ENCODE measurements around the gene PRPF40B.

The PRPF40B gene

DNA sequence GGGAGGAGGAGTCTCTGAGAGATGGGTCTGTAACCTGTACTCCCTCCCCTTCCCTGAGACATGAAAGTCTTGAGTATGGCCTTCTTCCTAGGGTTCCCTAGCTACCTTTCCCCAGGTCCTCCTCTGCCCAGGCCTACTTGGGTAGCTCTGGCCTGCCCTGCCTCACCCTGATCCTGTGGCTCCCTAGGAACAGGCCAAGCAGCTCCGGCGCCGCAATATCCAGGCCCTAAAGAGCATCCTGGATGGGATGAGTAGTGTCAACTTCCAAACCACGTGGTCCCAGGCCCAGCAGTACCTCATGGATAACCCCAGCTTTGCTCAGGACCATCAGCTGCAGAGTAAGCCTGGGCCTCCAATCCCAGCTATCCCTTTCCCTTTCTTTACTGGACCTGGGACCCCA, 12.3 kb downstream of the PRPF40B start:
- DNase-seq (ENCODE audit: low read depth, low spot score): no peak

DNA sequence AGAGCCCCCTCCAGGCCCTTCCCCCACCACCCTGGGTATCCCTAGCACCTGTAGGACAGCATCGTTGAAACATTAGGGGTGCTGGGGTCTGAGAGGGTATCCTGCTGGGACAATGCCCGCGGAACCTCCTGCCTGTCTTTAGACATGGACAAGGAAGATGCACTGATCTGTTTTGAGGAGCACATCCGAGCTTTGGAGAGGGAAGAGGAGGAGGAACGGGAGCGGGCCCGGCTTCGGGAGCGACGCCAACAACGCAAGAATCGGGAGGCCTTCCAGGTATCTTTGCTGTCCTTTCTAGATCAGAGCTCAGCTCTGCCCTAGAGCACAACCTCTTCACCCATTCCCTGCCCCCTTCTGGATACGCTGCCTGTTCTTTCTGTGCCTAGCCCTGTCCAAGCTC, 13.2 kb downstream of the PRPF40B start:
- DNase-seq (ENCODE audit: low read depth, low spot score): no peak

DNA sequence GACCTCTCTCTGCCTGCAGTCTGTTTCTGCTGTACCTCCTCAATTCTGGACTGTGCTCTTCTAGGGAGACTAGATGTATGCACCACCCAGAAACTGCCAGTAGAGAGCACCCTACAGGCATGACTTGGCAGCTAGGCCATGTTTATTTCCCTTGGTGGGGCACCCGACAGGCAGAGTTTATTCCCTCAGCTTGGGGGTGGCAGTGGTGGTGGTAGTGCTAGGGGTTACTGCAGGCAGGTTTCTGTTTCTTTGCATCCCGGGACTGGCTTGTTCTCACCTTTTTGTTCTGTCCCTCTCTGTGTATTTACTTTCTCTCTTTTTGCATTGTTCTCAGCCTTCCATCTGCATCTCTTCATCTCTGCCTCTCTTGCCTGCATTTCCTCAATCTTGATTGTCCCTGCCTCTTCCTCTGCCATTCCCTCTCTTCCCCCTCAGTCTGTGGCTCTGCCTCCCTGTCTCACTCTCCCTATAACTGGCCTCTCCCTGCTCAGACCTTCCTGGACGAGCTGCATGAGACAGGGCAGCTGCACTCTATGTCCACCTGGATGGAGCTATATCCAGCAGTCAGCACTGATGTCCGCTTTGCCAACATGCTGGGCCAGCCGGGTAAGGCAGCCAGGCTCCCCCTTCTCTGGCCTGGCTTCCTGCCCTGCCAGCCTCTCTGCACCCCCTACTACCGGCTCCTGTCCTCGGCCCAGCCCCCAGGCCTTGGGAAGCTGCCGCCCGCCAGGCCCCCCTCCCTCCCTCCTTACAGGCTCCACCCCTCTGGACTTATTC, 13.8 kb downstream of the PRPF40B start:
- DNase-seq (ENCODE audit: low read depth, low spot score): peak; percentile 27

DNA sequence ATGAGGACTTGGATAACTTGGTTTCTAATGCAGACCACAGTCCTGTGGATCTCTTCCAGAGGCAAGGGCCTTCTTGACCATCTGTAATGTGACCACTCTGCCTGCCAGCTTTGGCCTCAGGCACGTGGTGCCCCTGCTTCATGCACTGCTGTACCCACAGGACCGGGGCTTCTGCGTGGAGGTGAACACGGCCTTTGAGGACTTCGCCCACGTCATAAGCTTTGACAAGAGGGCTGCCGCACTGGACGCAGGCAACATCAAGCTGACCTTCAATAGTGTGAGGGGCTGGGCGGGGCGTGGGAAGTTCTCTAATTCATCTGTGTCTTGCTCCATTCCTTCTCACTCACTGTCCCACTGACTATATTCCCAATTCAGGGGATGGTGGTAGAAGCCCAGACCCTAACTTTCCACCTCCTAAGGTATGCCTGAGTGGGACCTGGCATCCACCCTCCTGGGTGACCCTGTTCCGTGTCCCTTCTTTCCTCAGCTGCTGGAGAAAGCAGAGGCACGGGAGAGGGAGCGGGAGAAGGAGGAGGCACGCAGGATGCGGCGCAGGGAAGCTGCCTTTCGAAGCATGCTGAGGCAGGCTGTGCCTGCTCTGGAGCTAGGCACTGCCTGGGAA, 18.5 kb downstream of the PRPF40B start:
- no peak for DNase-seq (ENCODE audit: low read depth, low spot score)

DNA sequence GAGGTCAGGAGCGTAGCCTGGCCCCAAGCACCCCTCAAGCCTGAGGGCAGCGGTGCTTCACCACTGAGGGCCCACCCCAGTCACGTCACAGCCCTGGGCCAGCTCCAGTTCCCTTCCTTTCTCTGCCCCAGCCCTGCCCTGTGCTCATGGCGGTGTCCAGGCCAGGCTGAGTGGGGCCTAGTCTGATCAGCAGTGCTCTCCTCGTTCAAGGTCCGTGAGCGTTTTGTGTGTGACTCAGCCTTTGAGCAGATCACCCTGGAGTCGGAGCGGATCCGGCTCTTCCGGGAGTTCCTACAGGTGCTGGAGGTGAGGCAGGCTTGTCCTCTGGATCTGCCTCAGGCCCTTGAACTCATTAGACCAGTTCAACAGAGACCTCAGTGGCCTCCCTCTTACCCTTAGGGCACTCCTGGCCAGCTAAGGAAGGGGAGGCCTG, 19.0 kb downstream of the PRPF40B start:
- no peak for DNase-seq (ENCODE audit: low read depth, low spot score)

DNA sequence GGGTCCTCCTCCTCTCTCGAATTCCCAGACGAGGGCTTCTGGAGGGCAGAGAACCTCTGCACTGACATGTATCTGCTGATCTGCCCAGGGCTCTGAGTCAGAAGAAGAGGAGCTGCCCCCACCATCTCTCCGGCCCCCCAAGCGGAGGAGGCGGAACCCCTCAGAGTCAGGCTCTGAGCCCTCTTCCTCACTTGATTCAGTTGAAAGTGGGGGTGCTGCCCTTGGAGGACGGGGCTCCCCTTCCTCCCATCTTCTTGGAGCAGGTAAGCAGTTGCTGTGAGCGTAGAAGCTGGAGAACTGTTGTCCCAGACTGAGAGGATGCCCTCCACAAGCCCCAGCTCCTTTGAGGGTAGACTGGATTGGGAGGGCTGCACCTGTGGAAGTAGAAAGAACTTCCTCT, 19.8 kb downstream of the PRPF40B start:
- DNase-seq (ENCODE audit: low read depth, low spot score): no peak

DNA sequence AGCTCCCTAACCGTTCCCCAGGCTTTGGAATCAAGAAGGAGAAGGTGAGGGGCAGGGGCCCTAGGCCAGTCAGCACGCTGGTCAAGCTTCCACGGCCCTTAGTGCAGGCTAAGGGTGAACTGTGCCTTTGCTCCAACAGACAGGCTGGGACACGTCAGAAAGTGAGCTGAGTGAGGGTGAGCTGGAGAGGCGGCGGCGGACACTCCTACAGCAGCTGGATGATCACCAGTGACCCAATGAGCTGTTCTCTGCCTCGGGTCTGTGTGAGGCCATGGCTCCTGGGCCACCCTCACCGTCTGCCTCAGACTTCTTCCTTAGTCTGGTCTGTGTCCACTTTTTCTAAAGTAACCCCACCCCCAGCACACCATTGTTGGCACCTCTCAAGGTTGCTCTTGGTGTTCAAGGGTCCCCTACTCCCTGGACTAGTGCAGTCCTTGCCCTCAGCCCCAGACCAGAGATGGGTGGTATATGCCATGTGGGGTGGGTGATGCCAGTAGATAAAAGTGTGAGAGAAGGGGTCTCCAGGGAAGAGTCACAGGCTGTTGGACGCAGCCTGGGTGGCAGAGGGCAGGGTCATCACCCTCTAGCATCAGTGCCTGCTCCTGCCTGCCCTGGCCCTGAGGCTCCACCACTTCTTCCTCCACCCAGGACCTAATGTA, 20.7 kb downstream of the PRPF40B start:
- DNase-seq (ENCODE audit: low read depth, low spot score): no peak

DNA sequence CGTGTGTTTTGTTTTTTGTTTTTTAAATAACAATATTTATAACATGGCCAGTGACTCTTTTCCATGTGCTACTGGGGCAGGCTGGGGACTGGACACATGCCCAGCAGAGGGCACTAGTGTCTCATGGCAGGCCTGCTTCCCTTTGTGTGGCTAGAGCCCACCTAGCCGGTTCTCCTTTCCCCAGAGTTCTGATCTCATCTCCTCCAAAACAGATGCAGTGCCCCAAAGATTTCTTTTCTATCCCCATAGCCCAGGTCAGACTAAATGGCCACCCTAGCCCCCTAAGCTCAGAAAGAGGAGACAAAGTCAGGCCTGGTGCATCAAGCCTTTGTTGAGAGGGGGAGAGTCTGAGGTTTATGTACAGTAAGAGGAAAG, 21.2 kb downstream of the PRPF40B start:
- peak; percentile 68 for DNase-seq (ENCODE audit: low read depth, low spot score)

DNA sequence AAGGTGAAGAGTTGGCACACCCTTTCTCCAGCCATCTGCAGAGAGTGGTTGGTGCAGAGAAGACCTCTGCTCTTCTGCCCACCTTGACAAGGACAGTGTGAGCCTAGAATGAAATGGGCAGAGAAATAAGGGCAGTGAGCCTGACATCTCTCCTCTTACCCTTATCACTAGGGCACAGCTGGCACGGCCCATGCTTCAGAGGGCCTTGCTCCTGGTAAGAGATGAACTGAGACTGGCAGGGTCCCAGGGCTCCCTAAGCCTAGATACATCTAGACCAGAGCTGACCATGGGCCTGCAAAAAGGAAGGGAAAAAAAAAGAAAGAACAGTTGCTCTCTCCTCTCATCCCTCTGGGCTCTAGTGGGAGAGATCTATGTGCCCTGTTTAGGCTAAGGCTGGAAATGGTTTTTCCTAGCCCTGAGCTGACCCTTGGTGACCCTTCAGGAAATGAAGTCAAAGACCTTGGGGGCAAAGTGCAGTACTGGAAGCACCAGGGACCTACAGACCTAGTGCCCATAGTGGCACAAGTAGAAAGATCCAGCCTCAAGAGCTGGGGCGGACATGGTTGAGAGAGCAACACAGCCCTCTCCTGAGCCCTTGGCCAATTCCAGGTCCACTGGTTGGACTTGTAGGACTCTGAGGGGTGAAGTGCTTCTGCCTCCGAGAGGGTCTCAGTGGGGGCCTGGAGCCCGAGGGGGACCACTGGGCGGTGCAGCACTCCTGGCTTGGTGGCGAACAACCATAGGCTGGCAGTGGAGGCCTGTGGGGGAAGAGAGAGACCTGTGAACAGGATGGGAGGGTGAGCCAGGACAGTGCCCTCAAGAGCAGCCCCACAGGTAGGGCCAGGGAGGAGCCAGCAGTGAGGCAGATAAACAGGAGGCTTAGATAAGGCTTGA, 22.0 kb downstream of the PRPF40B start:
- no peak for DNase-seq (ENCODE audit: low read depth, low spot score)

DNA sequence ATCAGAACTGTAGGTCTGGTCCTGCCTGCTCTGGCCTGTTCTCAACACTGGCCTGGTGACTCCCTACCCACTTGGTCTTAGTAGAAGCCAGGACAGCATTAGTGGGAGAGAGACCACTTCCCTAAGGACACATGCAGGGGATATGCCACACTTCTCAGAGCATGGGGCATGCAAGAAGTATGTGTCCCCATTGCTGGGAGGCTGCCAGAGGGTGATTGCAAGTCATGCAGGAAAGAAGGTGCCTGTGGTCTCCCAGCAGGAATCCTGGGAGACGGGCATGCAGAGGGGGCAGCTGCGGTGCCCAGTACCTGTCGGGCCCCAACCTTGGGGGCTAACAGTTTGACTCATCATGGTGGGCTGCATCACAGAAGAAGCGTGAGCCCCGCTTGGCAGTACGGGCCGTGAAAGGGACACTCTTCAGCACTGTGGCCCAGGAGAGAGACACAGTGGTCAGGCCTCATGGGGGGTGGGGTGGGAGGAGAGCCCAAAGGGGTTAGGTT, 23.0 kb downstream of the PRPF40B start:
- no peak for DNase-seq (ENCODE audit: low read depth, low spot score)

DNA sequence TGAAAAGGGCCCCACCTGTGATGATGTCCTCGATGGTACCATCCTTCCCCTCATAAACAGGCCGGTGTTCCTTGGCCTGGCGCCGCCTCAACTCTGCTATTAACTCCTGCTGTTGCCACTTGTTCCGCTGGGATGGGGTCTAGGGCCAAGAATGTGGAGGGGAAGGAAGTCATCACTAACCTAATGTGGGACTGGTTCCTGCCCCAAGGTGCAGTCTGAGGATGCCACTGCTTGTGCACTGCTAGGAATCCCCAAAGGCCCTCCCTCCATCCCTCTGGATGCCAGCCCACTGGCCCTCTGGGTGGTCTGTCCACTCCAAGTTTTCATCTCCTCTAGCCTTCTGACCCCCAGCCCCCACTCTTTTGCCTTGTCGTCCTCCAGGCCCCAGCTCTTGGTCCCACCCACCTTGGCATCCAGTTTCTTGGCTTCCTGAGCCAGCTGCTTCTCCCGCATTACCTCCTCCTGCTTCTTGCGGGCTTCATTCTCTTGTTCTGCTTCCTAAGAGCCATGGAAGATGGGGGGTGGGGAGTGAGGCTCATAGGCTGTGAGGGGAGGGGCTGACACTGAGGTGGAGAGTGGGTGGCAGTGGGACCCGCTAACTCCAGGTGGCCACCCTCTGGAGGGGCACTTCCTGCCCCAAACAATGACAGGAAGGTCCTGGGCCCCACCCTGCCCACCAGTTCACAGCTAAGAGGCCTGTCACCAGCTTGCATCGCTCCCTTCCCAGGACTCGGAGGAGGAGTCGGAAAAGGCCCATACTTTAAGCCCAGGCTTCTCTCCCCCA, 23.7 kb downstream of the PRPF40B start:
- no peak for DNase-seq (ENCODE audit: low read depth, low spot score)

DNA sequence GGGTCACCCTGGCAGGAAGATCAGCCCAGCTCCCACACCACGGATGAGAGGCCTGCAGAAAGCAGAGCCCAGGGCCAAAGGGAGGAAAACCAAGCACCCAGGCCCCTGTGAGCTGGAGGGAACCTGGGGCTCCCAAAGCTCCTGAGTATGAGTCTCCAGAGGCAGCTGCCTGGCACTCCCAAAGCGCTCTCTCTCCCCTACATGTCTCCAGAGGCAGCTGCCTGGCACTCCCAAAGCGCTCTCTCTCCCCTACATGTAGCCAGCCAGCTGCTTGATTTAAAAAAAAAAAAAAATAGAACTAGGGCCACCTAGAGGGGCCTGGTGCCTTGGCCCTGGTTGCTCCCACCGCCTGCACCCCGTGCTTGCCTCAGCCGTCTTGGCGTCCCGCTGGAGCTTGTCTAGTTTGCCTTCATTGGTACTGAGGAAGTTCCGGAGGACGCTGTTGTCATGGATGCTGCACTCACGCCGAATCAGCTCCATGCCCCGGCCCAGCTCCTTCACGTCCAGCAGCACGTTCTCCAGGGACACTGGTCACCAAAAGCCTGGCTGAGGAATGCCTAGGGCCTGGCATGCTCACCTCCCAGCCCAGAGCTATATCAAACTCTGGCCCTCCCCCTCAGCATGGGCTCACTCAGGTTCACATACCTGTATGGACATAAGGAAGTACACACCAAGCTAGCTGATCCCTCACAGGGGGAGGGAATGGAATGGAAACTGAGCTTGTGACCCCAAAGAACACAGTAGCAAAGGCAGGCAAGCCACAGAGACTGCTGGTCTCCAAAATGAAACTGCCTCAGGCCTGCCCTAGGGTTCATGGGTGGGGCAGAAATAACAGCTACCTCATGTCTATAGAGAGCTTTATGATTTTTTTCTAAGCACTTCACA, 24.7 kb downstream of the PRPF40B start:
- no peak for DNase-seq (ENCODE audit: low read depth, low spot score)

DNA sequence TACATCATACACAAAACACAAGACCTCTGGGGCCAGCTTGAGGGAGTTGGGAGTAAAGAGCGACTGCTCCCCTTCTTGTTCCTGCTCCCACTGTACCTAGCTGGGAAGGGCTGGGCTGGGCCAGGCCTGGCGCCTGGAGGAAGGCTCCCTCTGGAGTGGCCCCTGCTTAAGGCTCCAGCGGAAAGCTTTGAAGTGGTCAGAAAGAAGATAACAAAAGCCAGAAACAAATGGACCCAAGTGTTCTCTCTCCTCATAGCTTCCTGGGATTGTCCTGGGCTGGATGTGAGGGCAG, 25.3 kb downstream of the PRPF40B start:
- DNase-seq (ENCODE audit: low read depth, low spot score): no peak

DNA sequence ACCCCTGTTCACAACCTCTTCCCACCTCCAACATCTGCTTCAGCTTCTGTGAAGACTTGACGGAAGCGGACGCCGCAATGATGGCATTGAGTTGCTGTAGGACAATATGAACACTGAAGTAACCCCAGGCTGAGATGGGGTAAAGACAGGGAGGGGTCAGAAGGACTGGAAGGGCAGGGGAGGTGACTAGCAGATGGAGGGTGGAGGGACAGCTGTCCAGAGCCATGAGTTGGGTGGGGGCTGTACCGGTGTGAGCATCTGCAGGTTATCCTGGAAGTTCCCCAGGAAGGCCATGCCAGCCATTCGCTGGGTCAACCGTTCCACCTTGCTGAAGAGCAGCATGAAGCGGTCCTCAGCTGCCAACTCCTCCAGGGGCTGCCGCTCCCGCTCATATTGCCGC, 26.1 kb downstream of the PRPF40B start:
- DNase-seq (ENCODE audit: low read depth, low spot score): no peak

DNA sequence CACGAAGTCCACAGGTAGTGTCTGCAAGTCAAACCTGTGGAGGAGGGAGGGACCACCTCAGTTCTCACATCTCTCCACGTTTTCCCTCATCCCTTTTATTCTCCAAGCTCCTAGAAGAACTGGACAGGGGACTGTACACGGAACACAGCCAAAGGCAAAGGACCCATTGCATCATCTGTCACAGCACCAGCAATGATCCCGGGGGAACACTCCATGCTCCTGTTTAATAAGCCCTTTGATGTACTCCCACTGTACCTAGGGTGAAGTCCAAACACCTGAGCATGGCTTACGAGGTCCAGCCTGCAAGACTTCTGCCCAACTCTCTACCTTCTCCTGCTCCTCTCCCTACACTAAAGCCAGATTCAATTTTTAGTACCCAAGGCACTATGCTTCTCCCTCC, 26.5 kb downstream of the PRPF40B start:
- DNase-seq (ENCODE audit: low read depth, low spot score): no peak

DNA sequence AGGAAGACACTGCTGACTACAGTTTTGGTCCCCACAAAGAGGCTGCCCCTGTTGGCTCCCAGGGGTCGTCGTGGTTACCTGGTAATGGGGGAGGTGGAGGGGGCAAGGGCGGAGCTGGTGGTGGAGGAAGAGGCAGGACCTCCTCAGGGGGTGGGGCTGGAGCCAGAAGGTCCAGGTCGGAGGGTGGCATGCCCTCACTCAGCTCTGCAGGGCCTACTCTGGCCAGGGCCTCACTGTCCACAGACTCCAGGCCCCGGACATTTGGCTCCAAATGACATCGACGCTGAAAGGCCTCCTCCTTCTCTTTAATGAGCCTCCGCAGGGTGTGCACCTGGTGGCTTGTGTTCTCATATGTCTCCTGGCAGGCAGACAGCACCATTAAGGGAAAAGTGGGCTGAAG, 28.5 kb downstream of the PRPF40B start:
- no peak for DNase-seq (ENCODE audit: low read depth, low spot score)

DNA sequence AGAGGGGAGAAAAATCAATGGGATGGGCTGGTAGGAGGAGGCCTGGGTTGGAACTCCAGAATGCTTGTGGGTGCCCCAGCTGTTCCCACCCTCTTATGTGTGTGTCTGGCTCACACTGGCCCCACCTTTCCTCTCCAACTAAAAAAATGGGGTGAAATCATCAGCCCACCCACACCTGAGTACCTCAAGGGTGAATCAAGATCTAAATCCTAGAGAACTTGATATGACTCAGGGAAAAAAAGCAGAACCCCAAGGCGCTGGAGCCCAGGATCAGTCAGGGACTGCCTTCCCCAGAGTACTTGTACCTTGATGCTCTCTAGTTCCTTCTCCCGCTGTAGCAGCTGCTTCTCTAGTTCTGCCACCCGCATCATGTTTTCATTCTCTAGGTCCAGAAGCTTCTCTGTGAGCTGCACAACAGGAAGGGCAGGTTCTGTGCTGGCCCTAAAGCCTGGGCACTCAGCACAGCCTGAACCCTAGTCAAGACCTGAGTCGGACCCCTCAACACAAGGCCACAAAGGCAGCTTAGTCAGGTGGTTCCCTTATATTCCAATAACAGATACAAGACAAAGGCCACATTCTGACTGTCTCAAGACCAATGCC, 29.7 kb downstream of the PRPF40B start:
- DNase-seq (ENCODE audit: low read depth, low spot score): no peak

DNA sequence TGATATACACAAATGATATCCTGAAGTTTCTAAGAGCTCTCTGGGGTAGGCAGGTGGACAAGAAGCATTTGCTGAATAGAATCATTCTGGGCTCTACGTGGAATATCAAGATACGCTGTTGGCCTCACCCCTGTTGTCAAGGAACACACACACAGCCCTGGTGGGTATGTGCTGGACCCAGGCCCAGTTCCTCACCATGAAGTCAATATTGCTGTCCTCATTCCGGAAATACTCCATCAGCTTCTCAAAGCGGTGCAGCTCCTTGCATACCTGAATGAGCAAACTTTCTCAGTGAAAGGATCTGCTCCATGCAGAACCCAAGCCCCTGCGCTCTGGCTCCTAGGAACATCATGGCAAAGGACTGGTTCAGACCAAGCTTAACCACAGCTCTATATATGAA, 31.4 kb downstream of the PRPF40B start:
- DNase-seq (ENCODE audit: low read depth, low spot score): no peak

DNA sequence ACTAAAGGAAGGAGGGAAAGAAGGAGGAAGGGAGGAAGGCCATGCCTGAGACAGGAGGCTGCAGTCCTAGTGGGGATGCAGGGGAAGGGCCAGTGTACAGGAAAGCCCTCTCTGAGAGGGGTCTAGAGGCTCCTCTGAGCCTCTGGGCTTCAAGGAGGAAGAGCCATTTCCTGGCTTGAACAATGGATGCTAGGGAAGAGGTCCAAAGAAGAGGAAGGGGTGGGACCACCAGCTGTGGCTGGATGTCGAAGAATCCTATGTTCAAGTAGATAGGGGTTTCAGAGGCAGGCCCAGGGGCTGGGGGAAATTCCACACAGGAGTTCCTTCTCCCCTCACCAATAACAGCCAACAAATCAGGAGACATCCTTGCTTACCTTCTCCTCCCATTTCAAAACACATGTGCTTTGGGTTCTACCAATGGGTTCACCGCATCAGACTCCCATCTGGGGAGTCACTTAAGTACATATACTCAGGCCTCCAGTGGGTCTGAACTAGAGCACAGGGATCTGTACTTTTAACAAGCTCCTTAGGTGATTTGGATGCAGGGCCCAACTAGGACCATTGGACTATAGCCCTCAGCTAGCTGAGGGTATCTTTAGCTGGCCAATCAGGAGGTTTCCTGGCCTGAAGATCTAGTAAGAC, 32.4 kb downstream of the PRPF40B start:
- no peak for DNase-seq (ENCODE audit: low read depth, low spot score)
